GM18499 (cell line): Measurements from ENCODE around the gene LAMA4.
"Not testable (repeated sequence)": the region's sequence is repeated elsewhere in the genome, so short reads cannot be mapped to it uniquely, and the experiment has no call there.

Experiments used
- ATAC-seq: cut with Tn5 transposase; IDR thresholded peaks from one replicate; pipeline ENCODE4 v1.9.1; 2021; ENCODE audit warnings: moderate number of reproducible peaks; ENCODE audit not compliant: insufficient read depth, unreplicated experiment

The LAMA4 gene

GRCh38 chr6:112216662-112217551 is 37.5 kb downstream of the LAMA4 start:
- no peak for ATAC-seq

- no peak for ATAC-seq
Observed at GRCh38 chr6:112215488-112216284, 38.7 kb downstream of the LAMA4 start.

- no peak for ATAC-seq
Observed at GRCh38 chr6:112214739-112215269, 39.6 kb downstream of the LAMA4 start.

- no peak for ATAC-seq
Observed at GRCh38 chr6:112210852-112211251, 43.5 kb downstream of the LAMA4 start.

- no peak for ATAC-seq
Observed at GRCh38 chr6:112209131-112209530, 45.2 kb downstream of the LAMA4 start.

- ATAC-seq: no peak
Observed at GRCh38 chr6:112207776-112208175, 46.6 kb downstream of the LAMA4 start.

GRCh38 chr6:112207131-112207530 is 47.2 kb downstream of the LAMA4 start:
- no peak for ATAC-seq

- ATAC-seq: no peak
Observed at GRCh38 chr6:112206110-112206458, 48.3 kb downstream of the LAMA4 start.

- ATAC-seq: no peak
Observed at GRCh38 chr6:112205427-112206109, 48.8 kb downstream of the LAMA4 start.

GRCh38 chr6:112204350-112204706 is 50.0 kb downstream of the LAMA4 start:
- ATAC-seq: peak; percentile 25

- ATAC-seq: peak; percentile 51
Observed at GRCh38 chr6:112203577-112204349, 50.6 kb downstream of the LAMA4 start.

- peak; percentile 77 for ATAC-seq
Observed at GRCh38 chr6:112202639-112203341, 51.6 kb downstream of the LAMA4 start.

GRCh38 chr6:112200185-112200914 is 54.0 kb downstream of the LAMA4 start:
- ATAC-seq: not testable (repeated sequence)

GRCh38 chr6:112199001-112199403 is 55.4 kb downstream of the LAMA4 start:
- ATAC-seq: no peak

- no peak for ATAC-seq
Observed at GRCh38 chr6:112198582-112198981, 55.8 kb downstream of the LAMA4 start.

GRCh38 chr6:112197636-112198035 is 56.7 kb downstream of the LAMA4 start:
- ATAC-seq: no peak

GRCh38 chr6:112196306-112196705 is 58.1 kb downstream of the LAMA4 start:
- ATAC-seq: no peak

GRCh38 chr6:112195166-112195565 is 59.2 kb downstream of the LAMA4 start:
- no peak for ATAC-seq

- ATAC-seq: no peak
Observed at GRCh38 chr6:112194511-112194910, 59.9 kb downstream of the LAMA4 start.
